Fibroblast of skin of left biceps (primary cell): ENCODE measurements around the gene KLRB1.
A peak's percentile ranks its signal among the peaks of the same experiment; 100 is the strongest.
"Not testable (repeated sequence)": the region's sequence is repeated elsewhere in the genome, so short reads cannot be mapped to it uniquely, and the experiment has no call there.

Experiments
- DNase-seq, 2 experiments: peaks; one replicate each; pipeline ENCODE4 v3.0.0-alpha.2; 2013; ENCODE audit warnings: low read depth in 2 of 2

KLRB1 gene

DNA sequence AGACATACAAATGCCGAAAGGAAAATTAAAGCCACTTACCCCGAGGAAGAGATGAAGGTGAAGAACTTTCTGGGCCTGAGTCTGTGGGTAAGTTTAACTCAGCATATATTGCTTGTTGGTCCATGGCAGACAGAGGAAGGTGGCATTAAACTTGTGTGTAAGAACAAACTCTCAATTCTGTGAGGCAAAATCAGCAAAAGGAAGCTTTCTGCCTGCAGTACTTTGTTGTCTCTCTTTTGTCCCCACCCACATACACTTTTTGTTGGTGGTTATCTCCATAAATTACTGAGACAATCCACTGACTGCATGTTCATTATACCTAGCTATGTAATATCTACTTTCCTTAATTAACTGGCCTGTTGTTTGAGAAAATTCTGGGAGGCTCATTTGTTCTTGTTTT lies at the start of gene KLRB1:
Gene KLRB1, minus strand, starts transcription at position 201 of the 400 bp plus-strand sequence. Its CDS starts 77 bp downstream, at position 124.
- no peak for DNase-seq

DNA sequence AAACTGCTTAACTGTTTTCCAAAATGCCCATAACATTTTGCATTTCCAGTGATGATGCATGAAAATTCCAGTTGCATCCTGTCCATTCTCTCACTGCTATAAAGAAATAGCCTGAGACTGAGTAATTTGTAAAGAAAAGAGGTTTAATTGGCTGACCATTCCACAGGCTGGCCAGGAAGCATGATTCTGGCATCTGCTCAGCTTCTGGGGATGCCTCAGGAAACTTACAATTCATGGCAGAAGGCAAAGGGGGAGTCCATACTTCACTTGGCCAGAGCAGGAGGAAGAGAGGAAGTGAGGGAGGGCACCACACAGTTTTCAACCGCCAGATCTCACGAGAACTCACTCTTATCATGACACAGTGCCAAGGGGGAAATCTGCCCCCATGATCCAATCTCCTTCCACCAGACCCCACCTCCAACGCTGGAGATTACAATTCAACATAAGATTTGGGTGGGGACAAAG lies 43.6 kb upstream of the KLRB1 start:
- no peak for DNase-seq

DNA sequence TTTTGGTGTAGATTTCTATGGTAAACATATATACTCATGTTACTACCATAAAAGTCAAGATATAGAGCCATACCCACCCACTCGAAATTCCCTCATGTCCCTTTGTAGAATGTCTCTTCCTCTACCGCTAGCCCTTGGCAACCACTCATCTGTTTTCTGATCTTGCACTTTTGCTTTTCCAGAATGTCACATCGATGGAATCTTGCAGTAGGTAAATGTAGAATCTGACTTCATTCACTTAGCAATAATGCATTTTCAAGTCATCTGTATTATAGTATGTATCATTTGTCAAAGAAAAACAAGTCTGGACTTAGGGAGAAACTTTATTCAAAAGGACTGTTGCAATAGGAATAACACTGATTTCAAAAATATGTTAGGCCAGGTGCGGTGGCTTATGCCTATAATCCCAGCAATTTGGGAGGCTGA lies 42.4 kb upstream of the KLRB1 start:
- no peak for DNase-seq

DNA sequence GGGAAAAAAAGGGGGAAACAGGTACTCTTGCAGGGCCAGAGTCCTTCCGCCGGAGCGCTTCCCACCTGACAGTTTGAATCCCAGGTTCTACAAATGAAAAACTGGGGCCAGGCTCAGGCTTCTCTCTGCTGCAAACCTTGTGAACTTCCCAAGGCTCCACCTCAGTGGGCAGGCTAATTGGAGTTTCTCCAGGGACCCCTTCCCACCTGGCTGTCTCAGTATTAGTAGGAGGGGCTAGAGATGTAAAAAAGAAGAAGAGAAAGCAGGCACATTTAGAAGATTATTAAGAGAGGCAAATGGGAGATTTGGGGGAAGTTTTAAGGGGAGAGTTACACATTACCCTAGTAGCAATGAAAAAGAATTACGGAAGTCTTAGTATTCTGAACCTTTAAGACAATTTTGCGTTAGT lies 41.8 kb upstream of the KLRB1 start:
- no peak for DNase-seq

DNA sequence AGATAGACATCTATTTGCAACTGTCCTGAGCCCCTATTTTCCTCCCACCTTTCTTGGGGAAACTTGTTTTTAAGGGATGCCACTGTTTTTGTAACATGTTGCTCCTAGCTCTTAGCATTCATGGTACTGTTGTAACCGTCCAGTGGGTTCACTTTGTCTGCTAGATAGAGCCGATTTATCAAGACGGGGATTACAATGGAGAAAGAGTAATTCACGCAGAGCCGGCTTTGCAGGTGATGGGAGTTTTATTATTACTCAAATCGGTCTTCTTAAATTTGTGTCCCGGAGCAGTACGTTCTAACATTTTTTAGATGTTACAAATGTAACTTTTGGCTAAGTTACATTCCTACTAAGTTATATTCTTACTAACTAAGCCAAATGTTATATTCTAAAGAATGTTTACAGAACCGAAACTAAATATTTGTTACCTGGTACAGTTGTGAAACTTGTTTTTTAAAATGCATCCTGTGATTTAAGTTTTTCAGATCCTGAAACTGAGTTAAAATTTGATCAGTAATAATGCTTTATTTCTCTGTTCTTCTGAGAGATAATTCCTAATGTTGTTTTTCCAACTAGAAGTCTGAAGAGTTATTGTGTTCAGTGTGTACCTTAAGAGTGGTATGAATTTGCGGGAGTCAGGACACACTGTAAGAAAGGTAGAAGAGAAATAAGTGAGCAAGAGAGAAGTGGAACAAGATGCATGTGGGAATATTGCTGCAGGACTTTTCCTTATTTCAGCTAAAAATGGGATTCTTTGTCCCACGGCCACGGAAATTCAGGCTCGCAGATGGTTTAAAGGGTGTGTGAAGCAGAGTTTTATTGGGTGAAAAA lies 41.2 kb upstream of the KLRB1 start:
- no peak for DNase-seq

DNA sequence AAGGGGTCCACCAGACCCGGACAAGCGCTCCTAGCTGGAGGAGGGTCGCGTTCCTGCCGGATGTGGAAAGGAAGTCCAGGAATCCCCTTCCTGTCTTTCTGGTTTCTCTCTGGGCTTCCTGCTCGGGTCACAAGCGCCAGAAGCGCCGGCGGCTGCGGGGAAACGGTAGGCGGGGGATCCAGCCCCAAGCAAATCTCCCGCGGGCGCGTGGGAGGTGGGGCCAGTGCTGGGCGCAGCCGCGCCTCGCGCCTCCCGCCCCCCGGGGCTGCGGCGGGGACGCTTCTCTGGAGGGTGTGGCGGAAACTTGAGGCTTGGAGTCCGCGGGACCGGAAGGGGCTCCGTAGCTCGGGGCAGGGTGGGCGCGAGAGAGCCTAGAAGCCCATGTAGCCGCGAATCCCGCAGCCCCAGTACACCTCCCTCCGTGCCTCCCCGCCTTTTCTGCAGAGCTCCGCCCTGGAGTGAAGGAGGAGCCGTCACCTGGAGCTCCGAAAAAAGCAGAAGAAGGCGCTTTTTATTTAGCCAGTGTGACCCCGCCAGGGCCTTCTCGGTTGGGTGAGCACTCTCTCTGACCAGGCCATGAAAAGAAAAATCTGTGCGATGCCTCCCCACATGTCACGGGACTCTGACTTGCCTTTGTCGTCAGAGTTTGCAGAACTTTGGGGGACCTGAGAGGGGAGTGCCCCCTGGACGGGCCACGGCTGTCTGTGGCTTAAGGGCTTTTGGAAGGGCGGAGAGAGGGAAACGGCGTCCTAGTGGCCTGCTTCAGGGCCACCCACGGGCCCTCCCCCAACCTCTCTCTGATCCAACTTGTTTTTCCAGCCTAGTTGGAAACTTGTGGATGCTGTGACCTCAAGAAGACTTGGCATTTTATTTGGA lies 40.3 kb upstream of the KLRB1 start:
- DNase-seq = peak; percentile 46 to 58

DNA sequence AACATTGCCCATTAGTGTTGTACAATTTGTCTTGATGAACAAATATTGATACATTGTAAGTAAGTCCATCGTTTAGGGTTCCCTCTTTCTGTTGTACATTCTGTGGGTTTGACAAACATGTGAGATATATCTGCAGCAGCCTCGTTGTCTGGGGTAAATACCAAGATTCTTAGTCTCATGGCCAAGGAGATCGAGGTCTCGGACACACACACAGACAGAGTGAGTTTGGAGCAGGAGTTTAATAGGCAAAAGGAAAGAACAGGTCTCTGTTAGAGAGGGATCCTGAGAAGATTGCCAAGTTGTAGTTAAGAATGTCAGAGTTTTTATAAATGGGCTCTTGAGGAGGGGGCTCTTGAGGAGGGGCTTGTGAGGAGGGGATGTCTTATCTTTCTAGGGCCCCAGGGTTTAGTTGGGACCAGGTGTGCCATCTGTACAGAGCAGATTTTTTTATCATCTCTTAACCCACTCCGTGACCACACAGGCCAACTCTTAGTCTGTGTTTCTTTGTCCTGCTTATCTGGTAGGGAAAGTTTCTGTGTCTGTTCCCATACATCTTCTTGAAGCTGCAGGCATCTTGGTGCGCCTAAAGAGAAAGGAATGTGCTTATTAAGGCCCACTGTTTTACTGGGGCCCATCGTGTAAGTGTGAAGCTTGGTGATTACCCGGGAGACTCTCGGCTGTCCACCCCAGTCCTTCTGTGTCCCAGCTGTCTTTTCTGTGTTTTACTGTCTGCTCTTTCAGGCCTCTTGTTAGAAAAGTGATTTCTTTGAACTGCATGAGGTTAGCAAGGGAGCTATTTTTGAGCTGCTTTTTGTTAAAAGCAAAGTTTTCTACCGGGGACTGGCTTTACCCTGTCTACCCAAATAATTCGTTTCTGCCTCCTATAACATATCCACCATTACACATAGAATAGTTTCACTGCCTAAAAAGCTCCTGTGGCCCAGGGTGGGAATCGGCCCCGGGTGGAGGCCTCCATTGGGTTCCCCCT lies 39.4 kb upstream of the KLRB1 start:
- no peak for DNase-seq

DNA sequence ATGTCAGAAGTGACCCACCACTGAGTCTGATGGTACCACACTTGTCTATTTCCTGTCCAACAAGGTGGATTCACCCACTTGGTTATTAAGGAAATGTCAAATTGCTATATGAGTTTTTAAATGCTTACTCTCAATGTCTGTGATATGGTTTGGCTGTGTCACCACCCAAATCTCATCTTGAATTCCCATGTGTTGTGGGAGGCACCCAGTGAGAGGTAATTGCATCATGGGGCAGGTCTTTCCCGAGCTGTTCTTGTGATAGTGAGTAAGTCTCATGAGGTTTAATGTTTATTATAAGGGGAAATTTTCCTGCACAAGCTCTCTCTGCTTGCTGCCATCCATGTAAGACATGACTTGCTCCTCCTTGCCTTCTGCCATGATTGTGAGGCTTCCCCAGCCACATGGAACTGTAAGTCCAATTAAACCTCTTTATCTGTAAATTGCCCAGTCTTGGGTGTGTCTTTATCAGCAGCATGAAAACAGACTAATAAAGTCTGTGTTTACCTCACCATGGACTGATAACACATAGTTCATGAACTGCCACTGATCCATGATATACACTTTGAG lies 37.4 kb upstream of the KLRB1 start:
- not testable (repeated sequence) for DNase-seq

DNA sequence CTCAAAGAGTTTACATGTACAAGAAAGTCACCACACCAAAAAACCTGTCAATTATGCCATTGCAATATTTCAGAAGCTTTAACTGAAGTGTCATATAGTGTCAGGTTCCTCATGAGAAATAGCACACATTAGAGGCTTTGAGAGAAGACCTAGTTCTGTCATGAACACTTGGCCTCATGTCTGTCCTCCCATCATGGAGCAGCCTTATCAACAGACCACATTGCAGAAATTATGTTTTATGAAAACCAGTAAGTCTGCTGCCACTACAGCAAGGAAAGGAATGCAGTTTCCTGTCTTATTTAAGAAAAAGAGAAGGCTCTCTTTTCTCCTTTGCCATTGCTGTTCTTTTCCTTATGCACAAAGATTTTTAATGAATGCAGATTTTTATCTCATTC lies 35.5 kb upstream of the KLRB1 start:
- DNase-seq = no peak

DNA sequence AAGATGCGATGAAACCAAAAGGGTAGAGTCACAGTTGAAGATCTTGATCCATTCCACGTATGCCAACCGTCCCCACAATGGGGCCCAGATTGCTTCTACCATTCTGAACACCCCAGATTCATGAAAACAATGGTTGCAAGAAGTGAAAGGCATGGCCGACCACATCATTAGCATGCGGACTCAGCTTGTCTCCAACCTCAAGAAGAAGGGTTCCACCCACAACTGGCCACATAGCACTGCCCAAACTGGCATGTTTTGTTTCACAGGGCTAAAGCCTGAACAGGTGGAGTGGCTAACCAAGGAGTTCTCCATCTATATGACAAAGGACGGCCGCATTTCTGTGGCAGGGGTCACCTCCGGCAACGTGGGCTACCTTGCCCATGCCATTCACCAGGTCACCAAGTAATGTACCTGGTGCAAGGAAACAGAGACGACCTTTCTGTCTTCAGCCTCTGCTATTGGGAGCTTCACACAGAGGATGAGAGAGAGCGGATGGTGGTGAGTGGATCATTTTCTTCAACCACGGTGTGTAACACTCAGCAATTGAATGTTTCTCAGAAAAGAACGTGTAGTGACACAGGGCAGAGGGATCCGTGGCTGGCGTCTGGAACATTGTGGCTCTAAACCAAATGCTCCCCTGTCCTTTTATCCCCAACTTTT lies 35.0 kb upstream of the KLRB1 start:
- no peak for DNase-seq

DNA sequence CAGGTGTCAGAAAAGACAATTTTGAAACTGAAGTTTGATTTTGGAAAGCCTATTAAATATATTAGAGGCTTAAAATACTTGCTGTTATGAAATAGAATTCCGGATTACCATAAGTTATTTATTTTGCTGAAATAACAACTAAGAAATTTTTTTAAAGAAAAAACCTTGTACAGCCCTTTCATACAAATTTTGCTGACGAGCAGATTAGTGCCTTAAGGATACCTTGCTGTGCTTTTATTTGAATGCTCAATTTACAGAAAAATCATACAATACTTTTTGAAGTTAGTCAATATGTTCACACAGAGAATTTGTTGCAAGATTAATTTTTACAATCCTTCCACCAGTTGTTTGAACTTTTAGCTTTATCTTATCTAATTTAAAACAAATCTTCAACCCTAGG lies 32.3 kb upstream of the KLRB1 start:
- no peak for DNase-seq

DNA sequence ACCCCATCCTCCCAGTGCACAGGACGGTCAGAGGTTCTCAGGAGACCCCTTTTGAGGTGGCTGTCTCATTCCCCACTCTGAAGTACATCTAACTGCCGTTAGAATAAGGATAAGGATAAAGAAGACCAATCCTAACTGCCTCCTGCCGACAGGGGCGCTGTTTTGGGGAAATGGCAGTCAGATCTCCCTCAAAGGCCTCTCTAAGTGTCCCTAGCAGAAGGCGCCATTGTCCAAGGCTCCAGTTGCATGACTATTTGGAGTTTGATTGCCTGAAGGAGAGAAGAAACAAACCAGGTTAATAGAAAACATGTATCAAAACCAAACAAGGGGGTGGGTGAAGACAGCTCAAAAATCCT lies 29.1 kb upstream of the KLRB1 start:
- no peak for DNase-seq

DNA sequence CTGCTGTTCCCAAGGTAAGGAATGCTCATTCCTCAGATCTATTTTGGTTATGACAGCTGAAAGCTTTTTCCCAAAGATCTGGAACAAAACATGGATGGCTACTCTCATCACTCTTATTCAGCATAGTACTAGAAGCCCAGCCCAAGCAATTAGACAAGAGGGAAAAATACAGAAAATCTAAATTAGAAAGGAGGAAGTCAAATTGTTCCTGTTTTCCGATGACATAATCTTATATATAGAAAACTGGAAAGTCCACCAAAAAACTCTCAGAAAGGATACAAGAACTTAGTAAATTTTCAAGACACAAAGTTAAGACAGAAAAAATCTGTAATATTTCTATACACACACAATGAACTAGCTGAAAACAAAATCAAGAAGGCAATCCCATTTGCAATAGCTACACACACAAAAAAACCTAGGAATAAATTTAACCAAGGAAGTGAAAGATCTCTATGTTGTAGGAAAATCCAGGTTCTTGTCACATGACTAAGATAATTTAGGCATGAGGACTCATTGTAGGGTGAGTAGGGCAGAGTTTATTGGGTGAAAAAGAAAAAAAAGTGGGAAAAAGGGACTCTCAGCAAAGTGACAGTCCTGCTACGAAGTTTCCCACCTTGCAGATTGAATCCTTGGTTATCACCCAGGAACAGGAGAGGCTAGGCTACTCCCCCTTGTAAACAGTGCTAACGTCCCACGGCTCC lies 28.6 kb upstream of the KLRB1 start:
- DNase-seq = no peak

DNA sequence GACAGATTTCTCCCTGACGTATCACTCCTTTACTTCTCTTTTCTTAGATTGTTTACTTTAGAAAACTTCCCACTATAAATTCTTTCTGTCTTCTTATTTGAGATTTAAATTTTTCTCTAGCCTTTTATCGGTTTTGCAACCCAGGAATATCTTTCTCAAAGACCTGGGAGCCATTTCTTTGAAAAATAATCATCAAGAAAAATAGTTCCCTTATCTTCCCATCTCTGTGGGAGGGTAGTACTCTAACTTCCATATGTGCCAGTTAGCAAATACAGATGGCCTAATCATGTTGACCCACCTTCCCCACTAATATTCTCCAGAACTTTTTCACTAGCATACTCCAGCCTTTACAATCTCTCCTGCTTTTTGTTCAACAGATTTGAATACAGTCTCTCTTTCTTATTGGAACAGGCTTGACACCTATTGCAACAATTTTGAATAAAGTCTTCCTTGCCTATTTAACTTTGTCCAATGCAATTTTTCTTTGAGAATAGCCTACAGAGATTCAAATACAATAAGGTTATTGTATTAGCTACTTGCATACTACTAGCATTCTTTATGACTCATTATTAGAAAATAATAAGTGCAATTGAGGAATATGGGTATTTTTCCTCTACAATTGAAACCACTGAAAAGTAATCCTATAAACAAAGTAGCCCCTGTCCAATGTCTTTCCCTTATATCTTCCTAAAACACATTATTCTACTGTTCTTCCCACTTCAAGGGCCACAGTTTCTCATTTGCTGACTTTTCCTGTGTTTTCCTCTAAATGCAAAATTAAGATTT lies 27.4 kb upstream of the KLRB1 start:
- DNase-seq = no peak

DNA sequence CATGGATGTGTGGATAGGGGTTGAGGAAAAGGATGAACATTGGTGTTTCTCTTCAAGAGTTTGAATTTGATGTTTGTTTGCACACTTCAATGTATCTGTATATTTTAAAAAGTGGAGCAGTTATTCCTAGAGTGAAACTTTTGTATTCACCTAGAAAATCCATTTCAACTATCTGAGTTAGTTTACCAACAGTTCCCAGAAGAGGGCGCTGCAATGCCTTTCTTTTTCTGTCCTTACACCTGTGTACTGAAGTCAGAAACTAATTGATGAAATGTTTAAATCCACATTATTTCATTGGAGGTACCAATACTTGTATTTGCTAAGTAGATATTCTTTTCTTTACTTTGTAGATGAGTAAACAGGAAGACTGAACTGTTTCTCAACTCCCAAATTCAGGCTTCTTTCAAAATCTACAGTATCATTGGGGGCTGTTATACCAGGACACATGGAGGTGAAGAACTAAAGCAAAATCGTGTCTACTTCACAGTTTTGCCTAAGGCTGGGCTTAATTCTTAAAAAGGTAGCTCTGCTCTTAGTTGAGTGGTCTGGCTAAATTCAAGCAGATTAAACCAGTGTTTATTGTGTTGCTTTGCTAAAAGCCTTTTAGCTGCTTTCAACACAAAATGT lies 26.6 kb upstream of the KLRB1 start:
- DNase-seq = no peak

DNA sequence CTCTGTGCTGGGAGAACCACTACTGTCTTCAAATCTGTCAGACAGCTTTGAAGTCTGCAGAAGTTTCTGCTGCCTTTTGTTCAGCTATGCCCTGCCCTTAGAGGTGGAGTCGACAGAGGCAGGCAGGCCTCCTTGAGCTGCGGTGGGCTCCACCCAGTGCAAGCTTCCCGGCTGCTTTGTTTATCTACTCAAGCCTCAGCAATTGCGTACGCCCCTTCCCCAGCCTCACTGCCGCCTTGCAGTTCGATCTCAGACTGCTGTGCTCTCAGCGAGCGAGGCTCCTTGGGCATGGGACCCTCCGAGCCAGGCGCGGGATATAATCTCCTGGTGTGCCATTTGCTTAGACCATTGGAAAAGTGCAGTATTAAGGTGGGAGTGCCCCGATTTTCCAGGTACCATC lies 25.1 kb upstream of the KLRB1 start:
- no peak for DNase-seq

DNA sequence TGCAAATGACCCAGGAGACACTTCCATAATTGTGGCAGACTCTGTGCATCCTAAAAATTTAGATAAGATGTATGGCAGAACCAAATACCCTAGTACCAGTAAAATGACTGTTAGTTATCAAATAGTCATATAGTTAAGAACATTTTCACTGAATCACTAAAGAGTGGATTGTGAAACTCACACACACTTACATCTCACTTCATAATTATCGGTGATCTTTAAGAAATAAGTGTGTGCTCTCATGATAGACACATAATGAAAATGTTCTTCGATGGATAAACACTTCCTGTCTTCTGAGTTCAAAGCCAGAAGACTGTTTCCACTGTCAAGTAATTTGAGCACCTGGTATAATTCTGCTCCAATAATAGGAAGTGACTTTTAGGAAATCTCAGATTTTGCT lies 19.1 kb upstream of the KLRB1 start:
- DNase-seq = no peak

DNA sequence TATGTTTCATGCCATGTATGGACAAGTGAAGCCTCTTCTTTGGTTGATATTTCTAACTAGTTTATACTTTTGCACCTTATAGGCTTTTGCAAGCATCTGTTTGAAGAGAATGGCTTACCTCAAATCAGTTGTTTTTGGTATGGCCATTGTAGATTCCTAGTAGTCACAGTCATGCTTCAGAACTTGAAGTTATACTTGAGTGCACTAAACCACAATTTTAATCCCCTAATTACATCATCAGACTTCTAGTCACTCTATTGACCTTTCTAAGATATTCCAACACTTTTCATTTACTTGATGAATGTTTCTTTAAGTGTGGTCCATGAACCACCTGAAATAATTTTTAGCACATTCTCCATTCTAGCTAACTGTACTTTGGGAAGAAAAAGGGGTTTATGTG lies 18.6 kb upstream of the KLRB1 start:
- no peak for DNase-seq

DNA sequence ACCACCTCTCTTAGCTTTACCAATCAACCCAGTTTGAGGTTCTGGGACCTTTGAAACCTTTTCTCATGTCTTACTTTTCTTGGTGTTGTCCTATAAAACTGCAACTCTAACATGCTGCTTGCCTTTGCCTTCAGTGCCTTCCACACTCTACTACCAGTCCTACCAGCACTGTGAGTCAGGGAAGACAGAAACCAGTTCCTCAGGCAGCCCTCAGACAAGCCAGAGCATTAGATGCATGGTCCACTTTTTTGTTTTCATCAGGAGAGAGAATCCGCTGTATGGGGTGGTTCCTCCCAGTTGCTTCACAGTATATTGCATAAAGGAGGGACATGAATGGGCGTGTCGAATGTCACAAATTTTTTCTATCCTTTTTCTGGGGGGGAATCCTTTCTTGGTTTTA lies 17.3 kb upstream of the KLRB1 start:
- DNase-seq = no peak
